ENCODE results near the gene TUBA8.
"Not testable (repeated sequence)": the region's sequence is repeated elsewhere in the genome, so short reads cannot be mapped to it uniquely, and the experiment has no call there.

GRCh38 chr22:18165356-18165755 lies 54.7 kb downstream of the TUBA8 start:
- not testable (repeated sequence) for TF ChIP-seq IRF2 (CRISPR knock-in tag; IDR thresholded peaks at IDR 0.05; ENCODE audit: borderline replicate concordance, low read depth); CTCF (IDR thresholded peaks at IDR 0.05); ERG (CRISPR knock-in tag; IDR thresholded peaks at IDR 0.05); MXD4 (CRISPR knock-in tag; IDR thresholded peaks at IDR 0.05; ENCODE audit: borderline replicate concordance); ZNF138 (CRISPR knock-in tag; conservative IDR thresholded peaks at IDR 0.05)
